ENCODE data around the gene FZD2.
"Not testable (repeated sequence)": the region's sequence is repeated elsewhere in the genome, so short reads cannot be mapped to it uniquely, and the experiment has no call there.

Gene FZD2

GRCh38 chr17:44584443-44584842 lies 27.2 kb downstream of the FZD2 start:
- DNase-seq = no peak

GRCh38 chr17:44585315-44585714 lies 28.0 kb downstream of the FZD2 start:
- DNase-seq = no peak

GRCh38 chr17:44587339-44587738 lies 30.1 kb downstream of the FZD2 start:
- no peak for DNase-seq

- no peak for DNase-seq
These were observed 32.2 kb downstream of the FZD2 start for GRCh38 chr17:44589316-44590071.

- DNase-seq = not testable (repeated sequence)
These were observed 32.8 kb downstream of the FZD2 start for GRCh38 chr17:44590072-44590462.

GRCh38 chr17:44590762-44591161 lies 33.5 kb downstream of the FZD2 start:
- not testable (repeated sequence) for DNase-seq

GRCh38 chr17:44591206-44591605 lies 33.9 kb downstream of the FZD2 start:
- DNase-seq = no peak

- DNase-seq = no peak
These were observed 35.9 kb downstream of the FZD2 start for GRCh38 chr17:44593156-44593555.

- no peak for DNase-seq
These were observed 38.0 kb downstream of the FZD2 start for GRCh38 chr17:44595216-44595775.

GRCh38 chr17:44598329-44598728 lies 41.0 kb downstream of the FZD2 start:
- no peak for DNase-seq

- no peak for DNase-seq
These were observed 41.6 kb downstream of the FZD2 start for GRCh38 chr17:44598932-44599297.

- no peak for DNase-seq
These were observed 42.3 kb downstream of the FZD2 start for GRCh38 chr17:44599298-44600175.

GRCh38 chr17:44601539-44601938 lies 44.3 kb downstream of the FZD2 start:
- DNase-seq = no peak

- no peak for DNase-seq
These were observed 44.7 kb downstream of the FZD2 start for GRCh38 chr17:44601973-44602372.

GRCh38 chr17:44602390-44602789 lies 45.1 kb downstream of the FZD2 start:
- no peak for DNase-seq

GRCh38 chr17:44602970-44603369 lies 45.7 kb downstream of the FZD2 start:
- DNase-seq = no peak

GRCh38 chr17:44604116-44604761 lies 47.0 kb downstream of the FZD2 start:
- no peak for DNase-seq

GRCh38 chr17:44604768-44605485 lies 47.6 kb downstream of the FZD2 start:
- DNase-seq = no peak

- DNase-seq = no peak
These were observed 49.4 kb downstream of the FZD2 start for GRCh38 chr17:44606658-44607057.

- no peak for DNase-seq
These were observed 50.8 kb downstream of the FZD2 start for GRCh38 chr17:44607836-44608690.

GRCh38 chr17:44608727-44609435 lies 51.6 kb downstream of the FZD2 start:
- DNase-seq = no peak
